ENCODE measurements around the gene FAIM2.

The FAIM2 gene

DNA sequence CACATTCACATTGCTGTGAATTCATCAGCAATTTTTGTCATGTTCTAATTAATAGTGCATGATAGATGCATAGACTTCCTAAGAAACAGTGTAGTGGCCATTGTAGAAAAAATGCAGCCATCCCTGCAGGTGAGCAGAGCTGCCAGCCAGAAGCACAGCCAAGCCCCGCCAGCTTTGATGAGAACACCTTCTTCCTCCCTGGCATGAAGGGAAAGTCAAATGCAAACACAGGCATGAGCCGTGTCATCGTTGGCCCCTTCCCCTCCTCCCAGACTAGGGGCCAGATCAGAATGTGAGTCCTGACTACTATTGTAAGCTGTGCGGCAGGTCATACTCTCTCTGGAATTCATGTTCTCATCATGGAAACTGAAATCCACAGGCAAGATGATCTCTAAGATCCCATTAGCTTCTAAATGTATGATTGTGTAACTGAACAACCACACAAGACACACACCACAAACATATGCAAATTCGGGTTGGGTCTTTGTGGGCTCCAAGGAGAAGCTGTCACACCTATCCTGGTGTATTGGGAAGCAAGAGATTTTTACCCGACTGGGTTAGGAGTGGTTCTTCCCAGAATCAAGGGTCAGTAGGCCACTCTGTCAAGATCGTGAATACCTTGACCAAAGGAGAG is 44.0 kb upstream of the FAIM2 start:
- TF ChIP-seq SNAI2 (CRISPR knock-in tag; IDR thresholded peaks at IDR 0.05) (no peak), ZNF565 (CRISPR knock-in tag; conservative IDR thresholded peaks at IDR 0.05; ENCODE audit: low read depth) (no peak), OSR1 (CRISPR knock-in tag; IDR thresholded peaks at IDR 0.05) (no peak), ARNTL (CRISPR knock-in tag; IDR thresholded peaks at IDR 0.05; ENCODE audit: borderline replicate concordance, low read depth) (no peak), CREB5 (CRISPR knock-in tag; IDR thresholded peaks at IDR 0.05; ENCODE audit: low read depth) (no peak), PPARA (CRISPR knock-in tag; IDR thresholded peaks at IDR 0.05; ENCODE audit: borderline replicate concordance) (no peak), TCF4 (CRISPR knock-in tag; IDR thresholded peaks at IDR 0.05; ENCODE audit: borderline replicate concordance) (no peak), ZFP3 (CRISPR knock-in tag; IDR thresholded peaks at IDR 0.05) (no peak)
- TF ChIP-seq, protein P1, sequence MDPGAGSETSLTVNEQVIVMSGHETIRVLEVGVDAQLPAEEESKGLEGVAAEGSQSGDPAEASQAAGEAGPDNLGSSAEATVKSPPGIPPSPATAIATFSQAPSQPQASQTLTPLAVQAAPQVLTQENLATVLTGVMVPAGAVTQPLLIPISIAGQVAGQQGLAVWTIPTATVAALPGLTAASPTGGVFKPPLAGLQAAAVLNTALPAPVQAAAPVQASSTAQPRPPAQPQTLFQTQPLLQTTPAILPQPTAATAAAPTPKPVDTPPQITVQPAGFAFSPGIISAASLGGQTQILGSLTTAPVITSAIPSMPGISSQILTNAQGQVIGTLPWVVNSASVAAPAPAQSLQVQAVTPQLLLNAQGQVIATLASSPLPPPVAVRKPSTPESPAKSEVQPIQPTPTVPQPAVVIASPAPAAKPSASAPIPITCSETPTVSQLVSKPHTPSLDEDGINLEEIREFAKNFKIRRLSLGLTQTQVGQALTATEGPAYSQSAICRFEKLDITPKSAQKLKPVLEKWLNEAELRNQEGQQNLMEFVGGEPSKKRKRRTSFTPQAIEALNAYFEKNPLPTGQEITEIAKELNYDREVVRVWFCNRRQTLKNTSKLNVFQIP (CRISPR knock-in tag; IDR thresholded peaks at IDR 0.05; ENCODE audit: borderline replicate concordance, low read depth): no peak
- TF ChIP-seq, protein P2, sequence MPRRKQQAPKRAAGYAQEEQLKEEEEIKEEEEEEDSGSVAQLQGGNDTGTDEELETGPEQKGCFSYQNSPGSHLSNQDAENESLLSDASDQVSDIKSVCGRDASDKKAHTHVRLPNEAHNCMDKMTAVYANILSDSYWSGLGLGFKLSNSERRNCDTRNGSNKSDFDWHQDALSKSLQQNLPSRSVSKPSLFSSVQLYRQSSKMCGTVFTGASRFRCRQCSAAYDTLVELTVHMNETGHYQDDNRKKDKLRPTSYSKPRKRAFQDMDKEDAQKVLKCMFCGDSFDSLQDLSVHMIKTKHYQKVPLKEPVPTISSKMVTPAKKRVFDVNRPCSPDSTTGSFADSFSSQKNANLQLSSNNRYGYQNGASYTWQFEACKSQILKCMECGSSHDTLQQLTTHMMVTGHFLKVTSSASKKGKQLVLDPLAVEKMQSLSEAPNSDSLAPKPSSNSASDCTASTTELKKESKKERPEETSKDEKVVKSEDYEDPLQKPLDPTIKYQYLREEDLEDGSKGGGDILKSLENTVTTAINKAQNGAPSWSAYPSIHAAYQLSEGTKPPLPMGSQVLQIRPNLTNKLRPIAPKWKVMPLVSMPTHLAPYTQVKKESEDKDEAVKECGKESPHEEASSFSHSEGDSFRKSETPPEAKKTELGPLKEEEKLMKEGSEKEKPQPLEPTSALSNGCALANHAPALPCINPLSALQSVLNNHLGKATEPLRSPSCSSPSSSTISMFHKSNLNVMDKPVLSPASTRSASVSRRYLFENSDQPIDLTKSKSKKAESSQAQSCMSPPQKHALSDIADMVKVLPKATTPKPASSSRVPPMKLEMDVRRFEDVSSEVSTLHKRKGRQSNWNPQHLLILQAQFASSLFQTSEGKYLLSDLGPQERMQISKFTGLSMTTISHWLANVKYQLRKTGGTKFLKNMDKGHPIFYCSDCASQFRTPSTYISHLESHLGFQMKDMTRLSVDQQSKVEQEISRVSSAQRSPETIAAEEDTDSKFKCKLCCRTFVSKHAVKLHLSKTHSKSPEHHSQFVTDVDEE (CRISPR knock-in tag; IDR thresholded peaks at IDR 0.05): no peak
- TF ChIP-seq, protein P3, sequence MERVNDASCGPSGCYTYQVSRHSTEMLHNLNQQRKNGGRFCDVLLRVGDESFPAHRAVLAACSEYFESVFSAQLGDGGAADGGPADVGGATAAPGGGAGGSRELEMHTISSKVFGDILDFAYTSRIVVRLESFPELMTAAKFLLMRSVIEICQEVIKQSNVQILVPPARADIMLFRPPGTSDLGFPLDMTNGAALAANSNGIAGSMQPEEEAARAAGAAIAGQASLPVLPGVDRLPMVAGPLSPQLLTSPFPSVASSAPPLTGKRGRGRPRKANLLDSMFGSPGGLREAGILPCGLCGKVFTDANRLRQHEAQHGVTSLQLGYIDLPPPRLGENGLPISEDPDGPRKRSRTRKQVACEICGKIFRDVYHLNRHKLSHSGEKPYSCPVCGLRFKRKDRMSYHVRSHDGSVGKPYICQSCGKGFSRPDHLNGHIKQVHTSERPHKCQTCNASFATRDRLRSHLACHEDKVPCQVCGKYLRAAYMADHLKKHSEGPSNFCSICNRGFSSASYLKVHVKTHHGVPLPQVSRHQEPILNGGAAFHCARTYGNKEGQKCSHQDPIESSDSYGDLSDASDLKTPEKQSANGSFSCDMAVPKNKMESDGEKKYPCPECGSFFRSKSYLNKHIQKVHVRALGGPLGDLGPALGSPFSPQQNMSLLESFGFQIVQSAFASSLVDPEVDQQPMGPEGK (CRISPR knock-in tag; IDR thresholded peaks at IDR 0.05; ENCODE audit: borderline replicate concordance): no peak
- no peak for ATAC-seq

DNA sequence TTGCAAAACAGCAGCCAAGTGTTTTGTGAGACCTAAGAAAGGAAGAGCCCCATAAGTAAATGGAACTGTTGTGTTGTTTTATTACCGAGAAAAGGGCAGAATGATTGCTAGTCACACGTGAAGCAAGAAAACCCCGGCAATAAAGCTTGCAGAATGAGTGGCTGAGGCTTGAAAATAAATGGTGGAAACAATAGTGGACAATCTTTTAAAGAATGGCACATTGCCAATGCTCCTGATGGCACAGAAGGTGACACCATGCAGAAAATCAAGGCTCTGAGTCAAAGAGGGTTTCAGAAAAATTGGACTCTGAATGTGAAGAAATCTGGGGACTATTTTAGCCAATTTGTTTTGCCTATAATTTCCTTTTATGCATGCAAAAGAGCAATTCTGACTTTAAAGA is 42.8 kb upstream of the FAIM2 start:
- TF ChIP-seq CREB5 (CRISPR knock-in tag; IDR thresholded peaks at IDR 0.05; ENCODE audit: low read depth) (no peak), RARB (CRISPR knock-in tag; IDR thresholded peaks at IDR 0.05) (no peak), ISL1 (CRISPR knock-in tag; IDR thresholded peaks at IDR 0.05) (no peak), TCF4 (CRISPR knock-in tag; IDR thresholded peaks at IDR 0.05; ENCODE audit: borderline replicate concordance) (no peak), ZNF70 (CRISPR knock-in tag; IDR thresholded peaks at IDR 0.05) (no peak), ARNTL (CRISPR knock-in tag; IDR thresholded peaks at IDR 0.05; ENCODE audit: borderline replicate concordance, low read depth) (no peak), ESRRG (CRISPR knock-in tag; IDR thresholded peaks at IDR 0.05) (no peak), TOX (CRISPR knock-in tag; IDR thresholded peaks at IDR 0.05; ENCODE audit: borderline replicate concordance) (no peak), CSDC2 (CRISPR knock-in tag; IDR thresholded peaks at IDR 0.05) (no peak), ZFP30 (CRISPR knock-in tag; IDR thresholded peaks at IDR 0.05) (no peak), ZNF8 (CRISPR knock-in tag; IDR thresholded peaks at IDR 0.05) (no peak), ZFP3 (CRISPR knock-in tag; IDR thresholded peaks at IDR 0.05) (no peak)
- TF ChIP-seq, protein P3 (CRISPR knock-in tag; IDR thresholded peaks at IDR 0.05; ENCODE audit: borderline replicate concordance): no peak
- no peak for ATAC-seq
